K562 (cell line): ENCODE measurements around the gene FOXK2. TPM values are rescaled to one million over a fixed set of nuclear protein-coding genes. Genes with fewer than 3 reads are reported as not detected.
A peak's percentile ranks its signal among the peaks of the same experiment; 100 is the strongest.

Experiments used
- ATAC-seq: fragments of 200-7000 bp; cut with Tn5 transposase; 3 replicates; pipeline ENCODE4 v1.9.1; 2020; ENCODE audit warnings: moderate library complexity
- BruUV-seq: library from RNA; stranded (reverse); fragments of 400-500 nt; replicated peaks from 2 replicates; lab custom pipeline; 2021; lab: Mats Ljungman, UMichigan
- CTCF ChIA-PET: fragments of 300-600 bp; formaldehyde crosslinking; extraction: SDS; loops from one replicate; lab custom pipeline; 2021; ENCODE audit warnings: low intra/inter-chr PET ratio; lab: Yijun Ruan, JAX
- POLR2A ChIA-PET: fragments of 300-600, 350-650 bp; sonication (Branson Sonifier 250); formaldehyde crosslinking; extraction: SDS; loops from one replicate; lab custom pipeline; 2021; ENCODE audit warnings: antibody characterized with exemption, inconsistent platforms; lab: Yijun Ruan, JAX
- DNase-seq, 4 experiments: peaks; one replicate each; pipeline versions ENCODE4 v3.0.0 to v3.0.0-alpha.2; 2011 to 2018; ENCODE audit warnings: low spot score in 3 of 4, mixed read lengths in 3 of 4; ENCODE audit errors: extremely low read depth in 1 of 4
- FAIRE-seq: peaks from 2 replicates; lab custom pipeline; 2011; peaks lifted over from hg19 to GRCh38; lab: Jason Lieb, UNC
- H2AFZ ChIP-seq: 2 replicates; pipeline ENCODE4 v1.6.0; 2011; ENCODE audit warnings: low read depth, low read length, control low read depth, inconsistent platforms
- H3K27ac ChIP-seq: fragments of 200-600 bp; 3 replicates; pipeline ENCODE4 v1.8.0; 2011; ENCODE audit warnings: low read depth, mild to moderate bottlenecking, control low read depth, inconsistent platforms, low read length, moderate library complexity, mixed read lengths; ENCODE audit errors: extremely low read depth
- H3K27me3 ChIP-seq, 2 experiments: fragments of 300-600 bp in 1 of 2; 2 replicates in 1 of 2; 3 replicates in 1 of 2; pipeline versions ENCODE4 v1.6.0 to v1.8.0; 2011; ENCODE audit warnings: inconsistent platforms in 2 of 2, low read length in 2 of 2, mild to moderate bottlenecking in 1 of 2, mixed read lengths in 1 of 2, moderate library complexity in 1 of 2; ENCODE audit not compliant: control insufficient read depth in 2 of 2, insufficient read depth in 2 of 2
- H3K36me3 ChIP-seq: fragments of 300-600 bp; 3 replicates; pipeline ENCODE4 v1.8.0; 2011; ENCODE audit warnings: mild to moderate bottlenecking, low read length, inconsistent platforms; ENCODE audit not compliant: control insufficient read depth, insufficient read depth
- H3K4me1 ChIP-seq, 2 experiments: fragments of 200-600 bp in 1 of 2; replicated peaks in 1 of 2; 2 replicates in 1 of 2; 3 replicates in 1 of 2; pipeline versions ENCODE4 v1.5.1 to v1.8.0; 2011; ENCODE audit warnings: inconsistent platforms in 2 of 2, low read length in 2 of 2, mild to moderate bottlenecking in 1 of 2, mixed read lengths in 1 of 2, moderate library complexity in 1 of 2; ENCODE audit not compliant: control insufficient read depth in 2 of 2, insufficient read depth in 2 of 2
- H3K4me2 ChIP-seq: 2 replicates; pipeline ENCODE4 v1.6.1; 2011; ENCODE audit warnings: low read length, control low read depth, inconsistent platforms, mixed read lengths; ENCODE audit not compliant: insufficient read depth
- H3K4me3 ChIP-seq: fragments of 200-600 bp; sonication (generic), shearing (Covaris generic); 2 replicates; pipeline ENCODE4 v1.5.1; 2016; ENCODE audit warnings: control low read depth, inconsistent platforms
- H3K79me2 ChIP-seq: fragments of 200-600 bp; 3 replicates; pipeline ENCODE4 v1.8.0; 2011; ENCODE audit warnings: low read length, inconsistent platforms; ENCODE audit not compliant: control insufficient read depth, insufficient read depth
- H3K9ac ChIP-seq, 2 experiments: 2 replicates each; pipeline versions ENCODE4 v1.6.0 to v1.6.1; 2011; ENCODE audit warnings: low read depth in 2 of 2, low read length in 2 of 2, control low read depth in 1 of 2, inconsistent platforms in 1 of 2, mild to moderate bottlenecking in 1 of 2, mixed read lengths in 1 of 2; ENCODE audit not compliant: insufficient read depth in 1 of 2
- H3K9me1 ChIP-seq: one replicate; pipeline ENCODE4 v1.6.0; 2011; ENCODE audit warnings: inconsistent platforms, mild to moderate bottlenecking, low read length, moderate library complexity; ENCODE audit not compliant: control insufficient read depth, insufficient read depth
- H3K9me3 ChIP-seq: replicated peaks from 2 replicates; pipeline ENCODE4 v1.5.1; 2011; ENCODE audit warnings: low read depth, low read length, inconsistent platforms; ENCODE audit not compliant: control insufficient read depth, insufficient read depth
- H4K20me1 ChIP-seq: replicated peaks from 2 replicates; pipeline ENCODE4 v1.6.1; 2011; ENCODE audit warnings: low read length, inconsistent platforms, mixed read lengths; ENCODE audit not compliant: control insufficient read depth, insufficient read depth
- ADNP ChIP-seq: fragments of 200-800 bp; sonication (Bioruptor generic); IDR thresholded peaks from 2 replicates; pipeline ENCODE4 v1.6.1; 2016; ENCODE audit warnings: missing genetic modification characterization, missing compliant biosample characterization
- ATF1 ChIP-seq, 2 experiments: fragments of 450-650 bp in 1 of 2; IDR thresholded peaks; 2 replicates each; pipeline ENCODE4 v1.6.1; 2016; ENCODE audit warnings: missing compliant biosample characterization in 1 of 2, missing genetic modification characterization in 1 of 2
- BMI1 ChIP-seq: fragments of 150-350 bp; IDR thresholded peaks from 2 replicates; pipeline ENCODE4 v1.6.1; 2014; ENCODE audit warnings: low read length
- L3MBTL2 ChIP-seq: fragments of 450-650 bp; IDR thresholded peaks from 2 replicates; pipeline ENCODE4 v1.6.1; 2016; ENCODE audit warnings: mild to moderate bottlenecking, moderate library complexity
- NFATC3 ChIP-seq: fragments of 450-650 bp; IDR thresholded peaks from 2 replicates; pipeline ENCODE4 v1.6.1; 2017; ENCODE audit warnings: mild to moderate bottlenecking
- POLR2G ChIP-seq: fragments of 200-400 bp; formaldehyde crosslinking; IDR thresholded peaks from 2 replicates; pipeline ENCODE4 v1.6.1; 2017; ENCODE audit warnings: low read depth, mild to moderate bottlenecking, antibody characterized with exemption, low read length, moderate library complexity
- RBM22 ChIP-seq: fragments of 200-400 bp; formaldehyde crosslinking; IDR thresholded peaks from 2 replicates; pipeline ENCODE4 v1.6.1; 2018; ENCODE audit warnings: low read length, low read depth; ENCODE audit not compliant: poor library complexity, severe bottlenecking
- TBL1XR1 ChIP-seq, 2 experiments: IDR thresholded peaks; 2 replicates each; pipeline ENCODE4 v1.6.1; 2012; ENCODE audit warnings: improper control_type of control experiment in 2 of 2, low read length in 2 of 2, mild to moderate bottlenecking in 1 of 2
- ZNF121 ChIP-seq: sonication (generic); formaldehyde crosslinking; conservative IDR thresholded peaks from 2 replicates; pipeline ENCODE4 v1.8.0; 2022; ENCODE audit warnings: missing genetic modification reagents
- ZNF197 ChIP-seq: fragments of 200-800 bp; sonication (Bioruptor generic); IDR thresholded peaks from 2 replicates; pipeline ENCODE4 v1.6.1; 2016; ENCODE audit warnings: low read depth, missing genetic modification characterization, missing compliant biosample characterization
- ZNF239 ChIP-seq: fragments of 250-450 bp; sonication (Bioruptor Pico); IDR thresholded peaks from 2 replicates; pipeline ENCODE4 v1.4.0; 2020; ENCODE audit warnings: mild to moderate bottlenecking
- WGBS: fragments of 100-300 bp; shearing (Covaris generic); methylation state at CpG from one replicate; pipeline ENCODE4 v1.1.6; 2016; ENCODE audit warnings: low coverage, mixed read lengths; ENCODE audit not compliant: insufficient coverage; ENCODE audit errors: missing lambda C conversion rate; 5-methylcytosine and 5-hydroxymethylcytosine counted together
- in situ Hi-C: fragments of 300-500 bp; cut with MboI; formaldehyde crosslinking; loops from 4 replicates; pipeline ENCODE4 v1.15.0; 2018; ENCODE audit warnings: inconsistent platforms, mixed read lengths
- intact Hi-C: fragments of 100-400 bp; cut with micrococcal nuclease; formaldehyde crosslinking; loops from 2 replicates; pipeline ENCODE4 v1.14.2; 2022
- polyA plus RNA-seq, 8 experiments: library from polyadenylated mRNA; depleted of rRNA in 4 of 8; stranded (reverse) in 5 of 8; unstranded in 3 of 8; fragments of >200 nt; fragmentation: Nextera tagmentation in 2 of 8; fragmentation: Illumina TruSeq in 1 of 8; extraction: Ambion mirVana in 2 of 8; extraction: Trizol in 1 of 8; gene quantifications; 2 replicates each; pipeline versions ENCODE4 v1.2.1 to v1.2.3, GENCODE V29; 2011 to 2014; ENCODE audit warnings: inconsistent platforms in 1 of 8, missing spikeins in 1 of 8
- total RNA-seq, 7 experiments: library from RNA; depleted of rRNA in 6 of 7; stranded (reverse); fragments of >200 nt in 6 of 7; fragmentation: Illumina TruSeq in 2 of 7; extraction: Trizol in 2 of 7; gene quantifications; 2 replicates each; pipeline versions ENCODE4 v1.2.1 to v1.2.3, GENCODE V29; 2011 to 2021; ENCODE audit warnings: low replicate concordance in 1 of 7

Gene FOXK2
- total and polyA plus RNA-seq, 9 of the 15 experiments (the other 6 are each of a cell fraction or from before 2014, with no cell fraction given) = 3.0 to 86.0 (median 44.1) TPM

DNA sequence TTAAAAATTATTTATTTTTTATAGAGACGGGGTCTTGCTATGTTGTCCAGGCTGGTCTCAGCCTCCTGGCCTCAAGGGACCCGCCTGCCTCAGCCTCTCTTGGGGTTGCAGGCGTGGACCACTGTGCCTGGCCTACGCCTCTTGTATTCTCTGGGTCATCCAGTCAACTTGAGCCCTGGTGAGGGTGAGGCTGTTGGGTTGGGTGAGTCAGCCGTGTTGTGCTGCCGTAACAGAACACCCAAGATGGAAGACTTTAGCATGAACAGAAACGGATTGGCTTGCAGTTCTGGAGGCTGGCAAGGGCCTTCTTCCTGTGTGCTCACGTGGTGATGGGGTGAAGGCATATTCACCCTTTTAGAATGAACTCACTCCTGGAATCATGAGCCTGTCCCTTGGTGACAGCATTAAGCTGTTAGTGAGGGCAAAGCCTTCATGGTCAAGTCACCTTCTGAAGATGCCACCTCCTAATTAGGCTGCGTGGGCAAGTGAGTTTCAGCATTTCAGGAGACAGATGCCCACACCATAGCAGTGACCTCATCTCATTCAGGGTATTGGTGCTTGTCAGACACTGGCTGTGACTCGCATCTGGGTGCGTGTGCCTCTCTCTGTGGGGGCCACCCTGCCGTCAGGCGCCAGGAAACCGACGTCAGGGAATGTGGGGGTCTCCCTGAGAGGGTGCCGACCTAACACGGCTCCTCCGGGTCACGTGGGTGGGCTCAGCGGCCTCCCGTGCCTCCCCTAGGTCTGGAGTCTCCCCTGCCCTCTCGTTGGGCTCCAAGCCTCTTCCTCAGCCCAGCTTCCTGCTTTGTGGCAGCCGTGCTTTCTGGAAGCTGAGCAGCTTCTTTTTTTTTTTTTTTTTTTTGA, 79.0 kb downstream of the FOXK2 start:
- no peak overlapping the region for H3K4me2 ChIP-seq
- POLR2A ChIA-PET = no interaction called here
- CTCF ChIA-PET = no interaction called here
- no peaks in the 10 kb centered on the region for H3K9me3 ChIP-seq
- 94% methylated on average over 19 of the region's 23 CpGs for WGBS
- no peak overlapping the region for H3K27ac ChIP-seq
- FAIRE-seq (no peak), DNase-seq (no peak), ATAC-seq (no peak)
- no TSS peak for BruUV-seq
- H3K9ac ChIP-seq = no peak overlapping the region
- no peaks in the 10 kb centered on the region for H3K27me3 ChIP-seq
- H4K20me1 ChIP-seq = no peaks in the 10 kb centered on the region
- no peak overlapping the region for H3K4me3 ChIP-seq
- H3K79me2 ChIP-seq = peaks cover 15% of the 10 kb centered on the region
- peaks cover 3% of the 10 kb centered on the region for H3K9me1 ChIP-seq
- H3K36me3 ChIP-seq = peaks cover 96% of the 10 kb centered on the region; the same call in 2 of the 3 replicates
- in situ Hi-C loops (no loop called here), intact Hi-C loops (no loop called here)
- peaks cover 0 to 18% of the 10 kb centered on the region in 2 experiments; a peak in 3 of 5 replicates for H3K4me1 ChIP-seq
- TF ChIP-seq L3MBTL2 (no peak), TBL1XR1 (IDR thresholded peaks at IDR 0.05; ENCODE audit: low read length in 2 of 2) (no peak), POLR2G (peak; percentile 56; the same call in 1 of the 2 replicates), BMI1 (no peak), NFATC3 (no peak), ATF1 (CRISPR knock-in tag; IDR thresholded peaks at IDR 0.05) (no peak), ATF1 (tag; IDR thresholded peaks at IDR 0.05) (no peak), ADNP (tag) (no peak), ZNF121 (CRISPR knock-in tag) (peak; percentile 84), RBM22 (peak; percentile 24), ZNF197 (CRISPR knock-in tag) (no peak), ZNF239 (CRISPR knock-in tag) (no peak)
- H2AFZ ChIP-seq = no peak overlapping the region
